Hepatocyte (in vitro differentiated cells): Measurements from ENCODE around the gene GPATCH4. TPM values are rescaled to one million over a fixed set of nuclear protein-coding genes. Genes with fewer than 3 reads are reported as not detected.

Experiments used
- DNase-seq: peaks from one replicate; pipeline ENCODE4 v3.0.0-alpha.2; 2016; ENCODE audit warnings: low spot score
- H2AFZ ChIP-seq: fragments of 200-600 bp; sonication (generic); 2 replicates; pipeline ENCODE4 v1.6.0; 2016; ENCODE audit warnings: antibody characterized with exemption, mild to moderate bottlenecking
- H3K27ac ChIP-seq: fragments of 200-600 bp; sonication (generic); 2 replicates; pipeline ENCODE4 v1.5.1; 2016; ENCODE audit warnings: mild to moderate bottlenecking
- H3K27me3 ChIP-seq: fragments of 200-600 bp; sonication (generic); 2 replicates; pipeline ENCODE4 v1.6.1; 2016
- H3K36me3 ChIP-seq: fragments of 200-600 bp; sonication (generic); replicated peaks from 2 replicates; pipeline ENCODE4 v1.5.1; 2016; ENCODE audit warnings: low read depth; ENCODE audit not compliant: insufficient read depth
- H3K4me1 ChIP-seq: fragments of 200-600 bp; sonication (generic); 2 replicates; pipeline ENCODE4 v1.5.1; 2016; ENCODE audit warnings: mild to moderate bottlenecking, moderate library complexity; ENCODE audit not compliant: insufficient read depth
- H3K4me2 ChIP-seq: fragments of 200-600 bp; sonication (generic); 2 replicates; pipeline ENCODE4 v1.6.0; 2016
- H3K4me3 ChIP-seq: fragments of 200-600 bp; sonication (generic); 2 replicates; pipeline ENCODE4 v1.5.1; 2016; ENCODE audit warnings: mild to moderate bottlenecking
- H3K79me2 ChIP-seq: fragments of 200-600 bp; sonication (generic); 2 replicates; pipeline ENCODE4 v1.6.0; 2017; ENCODE audit warnings: mild to moderate bottlenecking
- H3K9me2 ChIP-seq: fragments of 200-600 bp; sonication (generic); replicated peaks from 2 replicates; pipeline ENCODE4 v1.6.0; 2017; ENCODE audit warnings: mild to moderate bottlenecking; ENCODE audit not compliant: insufficient read depth
- H3K9me3 ChIP-seq: fragments of 200-600 bp; sonication (generic); 2 replicates; pipeline ENCODE4 v1.5.1; 2016; ENCODE audit warnings: low read depth, mild to moderate bottlenecking
- H4K20me1 ChIP-seq: fragments of 200-600 bp; sonication (generic); 2 replicates; pipeline ENCODE4 v1.6.0; 2016; ENCODE audit warnings: mild to moderate bottlenecking; ENCODE audit not compliant: insufficient read depth, poor library complexity, severe bottlenecking
- EZH2 ChIP-seq: fragments of 200-600 bp; sonication (generic); IDR thresholded peaks from 2 replicates; pipeline ENCODE4 v1.6.1; 2016; ENCODE audit warnings: antibody characterized with exemption, mild to moderate bottlenecking, borderline replicate concordance
- EZH2phosphoT487 ChIP-seq: fragments of 200-600 bp; sonication (generic); IDR thresholded peaks from one replicate; pipeline ENCODE4 v1.6.1; 2018; ENCODE audit warnings: antibody characterized with exemption, mild to moderate bottlenecking, low read depth, moderate library complexity; ENCODE audit not compliant: unreplicated experiment, severe bottlenecking
- WGBS: methylation state at CpG from one replicate; pipeline ENCODE4 v1.1.6; 2016; ENCODE audit warnings: low lambda C conversion rate; ENCODE audit errors: missing lambda C conversion rate; 5-methylcytosine and 5-hydroxymethylcytosine counted together
- polyA plus RNA-seq: library from polyadenylated mRNA; unstranded; fragments of >200 nt; fragmentation: Nextera tagmentation; extraction: Ambion mirVana; gene quantifications from 2 replicates; pipeline ENCODE4 v1.2.1, GENCODE V29; 2016
- total RNA-seq: library from RNA; depleted of rRNA; stranded (reverse); fragments of >200 nt; gene quantifications from 2 replicates; pipeline ENCODE4 v1.2.3, GENCODE V29; 2014
- TF ChIP-seq, protein P1 (sequence below): fragments of 200-600 bp; sonication (generic); IDR thresholded peaks from 2 replicates; pipeline ENCODE4 v1.5.1; 2016; ENCODE audit warnings: antibody characterized with exemption, mild to moderate bottlenecking; ENCODE audit not compliant: poor library complexity

Gene GPATCH4
- total and polyA plus RNA-seq, 2 experiments from 2014 or later: 5.6 to 28.3 TPM

DNA sequence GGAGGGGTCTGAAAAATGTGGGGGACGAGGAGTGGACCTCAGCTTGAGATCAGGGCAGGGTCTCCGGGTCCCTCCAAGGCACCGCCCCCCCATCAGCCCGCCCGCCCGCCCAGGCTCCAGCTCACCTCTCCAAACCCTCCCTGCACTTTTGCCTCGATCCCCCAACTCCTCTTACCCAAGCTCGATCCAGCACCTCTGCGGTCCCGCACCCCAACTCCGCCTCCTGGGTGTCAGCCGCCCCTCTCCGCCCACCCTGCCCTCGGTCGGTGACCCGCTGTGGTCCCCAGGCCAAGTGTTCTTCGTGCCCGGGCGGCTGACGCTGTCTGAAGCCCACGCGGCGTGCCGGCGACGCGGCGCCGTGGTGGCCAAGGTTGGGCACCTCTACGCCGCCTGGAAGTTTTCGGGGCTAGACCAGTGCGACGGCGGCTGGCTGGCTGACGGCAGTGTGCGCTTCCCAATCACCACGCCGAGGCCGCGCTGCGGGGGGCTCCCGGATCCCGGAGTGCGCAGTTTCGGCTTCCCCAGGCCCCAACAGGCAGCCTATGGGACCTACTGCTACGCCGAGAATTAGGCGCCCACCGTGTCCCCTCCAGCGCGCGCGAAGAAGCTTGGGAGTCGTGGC lies 23.6 kb upstream of the GPATCH4 start:
- no peaks in the 10 kb centered on the region for H3K79me2 ChIP-seq
- H3K4me3 ChIP-seq: no peak overlapping the region
- 5% methylated on average over 36 of the region's 55 CpGs for WGBS
- H3K9me3 ChIP-seq: no peaks in the 10 kb centered on the region
- no peak overlapping the region for H3K27ac ChIP-seq
- peak overlapping the region; percentile 90 for H3K4me2 ChIP-seq
- peaks cover 77% of the 10 kb centered on the region for H3K27me3 ChIP-seq
- H3K4me1 ChIP-seq: peaks cover 23% of the 10 kb centered on the region
- H3K36me3 ChIP-seq: no peaks in the 10 kb centered on the region
- H3K9me2 ChIP-seq: no peaks in the 10 kb centered on the region
- TF ChIP-seq EZH2 (peak; percentile 80), EZH2phosphoT487 (peak; percentile 41)
- TF ChIP-seq, protein P1, sequence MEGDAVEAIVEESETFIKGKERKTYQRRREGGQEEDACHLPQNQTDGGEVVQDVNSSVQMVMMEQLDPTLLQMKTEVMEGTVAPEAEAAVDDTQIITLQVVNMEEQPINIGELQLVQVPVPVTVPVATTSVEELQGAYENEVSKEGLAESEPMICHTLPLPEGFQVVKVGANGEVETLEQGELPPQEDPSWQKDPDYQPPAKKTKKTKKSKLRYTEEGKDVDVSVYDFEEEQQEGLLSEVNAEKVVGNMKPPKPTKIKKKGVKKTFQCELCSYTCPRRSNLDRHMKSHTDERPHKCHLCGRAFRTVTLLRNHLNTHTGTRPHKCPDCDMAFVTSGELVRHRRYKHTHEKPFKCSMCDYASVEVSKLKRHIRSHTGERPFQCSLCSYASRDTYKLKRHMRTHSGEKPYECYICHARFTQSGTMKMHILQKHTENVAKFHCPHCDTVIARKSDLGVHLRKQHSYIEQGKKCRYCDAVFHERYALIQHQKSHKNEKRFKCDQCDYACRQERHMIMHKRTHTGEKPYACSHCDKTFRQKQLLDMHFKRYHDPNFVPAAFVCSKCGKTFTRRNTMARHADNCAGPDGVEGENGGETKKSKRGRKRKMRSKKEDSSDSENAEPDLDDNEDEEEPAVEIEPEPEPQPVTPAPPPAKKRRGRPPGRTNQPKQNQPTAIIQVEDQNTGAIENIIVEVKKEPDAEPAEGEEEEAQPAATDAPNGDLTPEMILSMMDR: no peak
- no peak for DNase-seq
- no peaks in the 10 kb centered on the region for H4K20me1 ChIP-seq
- peak overlapping the region; percentile 45 for H2AFZ ChIP-seq

DNA sequence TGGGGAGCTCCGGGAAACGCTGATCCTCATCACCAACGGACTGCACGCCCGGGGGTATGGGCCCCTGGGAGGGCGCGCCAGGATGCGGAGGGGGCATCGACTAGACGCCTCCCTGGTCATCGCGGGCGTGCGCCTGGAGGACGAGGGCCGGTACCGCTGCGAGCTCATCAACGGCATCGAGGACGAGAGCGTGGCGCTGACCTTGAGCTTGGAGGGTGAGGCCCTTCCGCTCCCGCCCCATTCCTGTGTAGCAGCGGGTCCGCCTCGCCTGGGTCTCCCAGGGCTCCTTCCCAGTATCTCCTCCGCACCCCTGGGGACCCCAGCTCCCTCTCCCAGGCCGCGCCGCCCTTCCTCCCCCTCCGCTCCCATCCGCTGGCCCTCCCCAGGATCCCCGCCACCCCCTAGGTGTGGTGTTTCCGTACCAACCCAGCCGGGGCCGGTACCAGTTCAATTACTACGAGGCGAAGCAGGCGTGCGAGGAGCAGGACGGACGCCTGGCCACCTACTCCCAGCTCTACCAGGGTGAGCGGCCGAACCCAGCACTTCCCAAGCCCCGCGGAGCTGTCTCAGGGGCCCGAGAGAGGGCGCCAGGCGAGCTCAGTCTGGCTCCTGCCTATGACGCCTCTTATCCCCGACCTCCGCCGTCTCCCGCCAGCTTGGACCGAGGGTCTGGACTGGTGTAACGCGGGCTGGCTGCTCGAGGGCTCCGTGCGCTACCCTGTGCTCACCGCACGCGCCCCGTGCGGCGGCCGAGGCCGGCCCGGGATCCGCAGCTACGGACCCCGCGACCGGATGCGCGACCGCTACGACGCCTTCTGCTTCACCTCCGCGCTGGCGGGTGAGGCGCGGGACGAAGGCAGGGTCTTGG lies 22.9 kb upstream of the GPATCH4 start:
- Histone ChIP-seq H3K79me2 (no peaks in the 10 kb centered on the region), H2AFZ (peak overlapping the region; percentile 25), H3K27me3 (peaks cover 78% of the 10 kb centered on the region), H3K4me3 (no peak overlapping the region), H3K4me2 (peak overlapping the region; percentile 90), H3K27ac (no peak overlapping the region), H3K4me1 (peaks cover 23% of the 10 kb centered on the region), H3K9me3 (no peaks in the 10 kb centered on the region), H3K36me3 (no peaks in the 10 kb centered on the region), H3K9me2 (no peaks in the 10 kb centered on the region), H4K20me1 (no peaks in the 10 kb centered on the region)
- DNase-seq: peak; percentile 75
- WGBS: 2% methylated on average over 61 of the region's 87 CpGs
- TF ChIP-seq, protein P1: peak; percentile 36
- TF ChIP-seq EZH2phosphoT487: no peak
- peak; percentile 64 for TF ChIP-seq EZH2

- DNase-seq: no peak
Observed at GRCh38 chr1:156622581-156623297, 21.5 kb upstream of the GPATCH4 start.

More at GRCh38 chr1:156622581-156623297, 21.5 kb upstream of the GPATCH4 start:
- 66% methylated on average over 6 of the region's 6 CpGs for WGBS
- Histone ChIP-seq H3K4me3 (no peak overlapping the region), H3K27ac (no peak overlapping the region), H3K4me1 (peaks cover 23% of the 10 kb centered on the region), H3K9me2 (no peaks in the 10 kb centered on the region), H4K20me1 (no peaks in the 10 kb centered on the region), H3K27me3 (peaks cover 81% of the 10 kb centered on the region), H3K4me2 (no peak overlapping the region), H3K36me3 (no peaks in the 10 kb centered on the region), H3K9me3 (no peaks in the 10 kb centered on the region), H3K79me2 (no peaks in the 10 kb centered on the region), H2AFZ (no peak overlapping the region)
- TF ChIP-seq EZH2phosphoT487 (no peak), EZH2 (no peak)
- TF ChIP-seq, protein P1: no peak
